D721Med (cell line): ENCODE data around the gene SERPINB10.

Experiments used
- DNase-seq: peaks from one replicate; pipeline ENCODE4 v3.0.0; 2011; ENCODE audit warnings: low spot score; ENCODE audit not compliant: insufficient read length
- FAIRE-seq: peaks from 2 replicates; lab custom pipeline; 2011; peaks lifted over from hg19 to GRCh38; lab: Jason Lieb, UNC
- TF ChIP-seq, protein P1 (sequence below): IDR thresholded peaks from 2 replicates; pipeline ENCODE4 v1.5.1; 2012; ENCODE audit warnings: mild to moderate bottlenecking, control low read depth; ENCODE audit not compliant: insufficient read depth; ENCODE audit errors: missing control alignments

Gene SERPINB10

GRCh38 chr18:63961435-63961980 is 53.8 kb downstream of the SERPINB10 start:
- no peak for DNase-seq
- no peak for FAIRE-seq
- TF ChIP-seq, protein P1, sequence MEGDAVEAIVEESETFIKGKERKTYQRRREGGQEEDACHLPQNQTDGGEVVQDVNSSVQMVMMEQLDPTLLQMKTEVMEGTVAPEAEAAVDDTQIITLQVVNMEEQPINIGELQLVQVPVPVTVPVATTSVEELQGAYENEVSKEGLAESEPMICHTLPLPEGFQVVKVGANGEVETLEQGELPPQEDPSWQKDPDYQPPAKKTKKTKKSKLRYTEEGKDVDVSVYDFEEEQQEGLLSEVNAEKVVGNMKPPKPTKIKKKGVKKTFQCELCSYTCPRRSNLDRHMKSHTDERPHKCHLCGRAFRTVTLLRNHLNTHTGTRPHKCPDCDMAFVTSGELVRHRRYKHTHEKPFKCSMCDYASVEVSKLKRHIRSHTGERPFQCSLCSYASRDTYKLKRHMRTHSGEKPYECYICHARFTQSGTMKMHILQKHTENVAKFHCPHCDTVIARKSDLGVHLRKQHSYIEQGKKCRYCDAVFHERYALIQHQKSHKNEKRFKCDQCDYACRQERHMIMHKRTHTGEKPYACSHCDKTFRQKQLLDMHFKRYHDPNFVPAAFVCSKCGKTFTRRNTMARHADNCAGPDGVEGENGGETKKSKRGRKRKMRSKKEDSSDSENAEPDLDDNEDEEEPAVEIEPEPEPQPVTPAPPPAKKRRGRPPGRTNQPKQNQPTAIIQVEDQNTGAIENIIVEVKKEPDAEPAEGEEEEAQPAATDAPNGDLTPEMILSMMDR = no peak

- FAIRE-seq (peak; percentile 98), DNase-seq (no peak)
Observed at GRCh38 chr18:63962137-63962536, 54.4 kb downstream of the SERPINB10 start.

DNA sequence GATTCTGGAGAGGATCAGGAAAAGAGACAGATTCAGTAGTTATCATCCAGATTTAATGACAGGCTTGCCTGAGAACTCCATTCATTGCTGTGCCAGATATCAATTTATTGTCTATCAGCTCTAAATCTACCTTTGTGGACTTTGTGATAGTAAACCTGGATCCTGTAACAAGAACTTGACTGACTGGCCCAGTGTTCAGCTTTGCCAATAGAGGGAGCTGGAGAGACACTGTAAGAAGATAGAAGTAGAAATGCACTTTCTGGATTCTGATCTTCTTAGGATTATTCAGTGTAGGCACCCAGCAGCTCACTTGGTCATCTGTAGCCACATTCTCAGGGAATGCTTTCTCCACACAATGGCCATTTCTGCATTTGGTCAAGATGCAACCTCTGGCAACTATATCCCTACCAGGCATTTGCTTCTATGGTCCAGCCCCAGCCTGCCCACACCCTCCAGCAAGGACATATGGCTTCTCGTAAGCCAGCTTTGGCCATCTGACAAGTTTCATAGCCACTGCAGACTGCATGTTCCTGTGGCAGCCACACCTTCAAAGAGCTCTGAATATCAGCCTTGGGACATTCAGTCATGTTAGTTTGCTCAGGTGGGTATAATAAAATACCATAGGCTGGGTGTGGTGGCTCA is 56.0 kb downstream of the SERPINB10 start:
- FAIRE-seq (peak; percentile 100), DNase-seq (no peak)
- TF ChIP-seq, protein P1 = peak; percentile 77

More at GRCh38 chr18:63962137-63962536, 54.4 kb downstream of the SERPINB10 start:
- TF ChIP-seq, protein P1 = no peak

DNA sequence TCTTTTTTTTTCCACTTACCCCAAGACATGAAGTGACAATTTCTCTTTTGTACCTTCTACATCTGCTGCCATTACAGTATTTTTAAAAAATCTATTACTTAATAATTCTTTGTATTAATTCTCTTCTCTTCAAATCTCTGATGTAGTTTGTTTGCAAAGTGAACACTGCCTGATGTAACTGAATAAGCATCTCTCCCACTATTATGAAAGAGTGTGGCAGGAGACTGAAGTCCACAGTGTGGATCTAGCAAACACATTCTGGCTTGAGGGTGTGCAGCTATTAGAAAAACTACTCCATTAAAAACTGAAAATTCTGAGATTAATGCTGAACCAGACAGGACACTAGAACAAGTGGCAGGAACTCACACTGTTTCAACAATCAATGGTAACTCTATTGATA is 57.1 kb downstream of the SERPINB10 start:
- no peak for DNase-seq
- FAIRE-seq = no peak
- TF ChIP-seq, protein P1 = no peak

DNA sequence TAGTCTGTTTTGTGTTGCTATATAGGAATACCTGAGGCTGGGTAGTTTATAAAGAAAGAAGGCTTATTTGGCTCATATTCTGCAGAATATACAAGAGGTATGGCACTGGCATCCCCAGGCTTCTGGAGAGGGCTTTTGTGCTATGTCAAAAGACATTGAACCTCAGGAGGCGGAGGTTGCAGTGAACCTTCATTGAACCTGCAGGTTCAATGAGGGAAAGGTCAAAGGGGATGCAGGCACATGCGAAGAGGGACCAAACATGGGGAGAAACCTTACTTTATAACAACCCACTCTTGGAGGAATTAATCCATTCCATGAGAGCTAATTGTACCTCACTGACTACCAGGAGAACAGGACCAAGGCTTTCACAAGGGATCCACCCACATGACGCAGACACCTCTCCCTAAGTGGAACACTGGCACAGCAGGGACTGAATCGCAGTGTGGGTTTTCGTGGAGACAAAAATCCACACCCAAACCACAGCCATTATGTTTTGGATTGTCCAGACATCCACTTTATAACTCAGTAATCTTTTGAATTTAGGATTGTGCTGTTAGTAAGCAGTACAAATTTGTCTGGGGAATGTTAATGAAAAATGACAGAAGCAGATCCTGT is 58.1 kb downstream of the SERPINB10 start:
- TF ChIP-seq, protein P1 = no peak
- no peak for FAIRE-seq
- no peak for DNase-seq

DNA sequence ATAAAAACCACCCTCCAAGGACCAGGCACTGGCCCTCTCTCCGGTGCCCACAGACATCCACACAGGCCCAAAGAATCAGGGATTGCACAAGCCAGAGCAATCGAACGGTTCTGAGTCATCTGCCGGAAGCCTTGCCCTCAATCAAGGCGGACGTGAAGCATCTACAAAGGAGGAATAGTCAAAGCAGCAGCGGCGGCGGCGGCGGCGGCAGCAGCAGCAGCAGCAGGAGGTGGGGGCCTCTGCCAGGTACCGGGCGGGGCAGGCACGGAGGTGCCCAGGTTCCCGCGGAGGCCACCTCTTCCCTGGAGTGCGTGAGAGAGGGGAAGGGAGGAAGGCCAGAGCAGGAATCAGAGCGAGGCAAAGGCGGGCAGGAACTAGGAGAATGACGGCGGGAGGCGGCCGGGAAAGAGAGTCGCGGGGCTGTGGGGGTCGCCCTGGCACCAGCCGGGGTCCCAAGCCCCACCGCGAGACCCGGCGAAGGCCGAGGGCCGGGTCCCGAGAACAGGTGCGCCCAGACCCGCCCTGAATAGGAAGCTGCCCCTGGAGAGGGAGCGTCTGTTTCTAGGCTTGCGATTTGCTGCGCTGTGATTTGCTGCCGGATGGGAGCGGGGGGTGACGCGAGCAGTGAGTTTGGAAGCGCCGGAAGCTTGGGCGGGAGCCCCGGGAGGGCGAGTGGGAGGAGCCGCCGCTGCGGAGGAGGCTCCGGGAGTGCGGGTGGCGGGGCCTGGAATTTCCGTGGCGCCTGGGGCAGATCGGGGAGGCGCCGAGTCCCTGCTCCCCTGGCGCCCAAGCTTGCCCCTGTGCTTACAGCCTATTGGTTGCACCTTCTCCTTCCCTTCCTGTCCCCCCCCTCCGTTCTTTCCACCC is 62.4 kb downstream of the SERPINB10 start, which contains the start of gene SERPINB8:
TSS of gene SERPINB8 (plus strand) at position 140 of the 867 bp plus-strand sequence. CDS start 8,228 bp downstream, outside the sequence.
- DNase-seq = peak; percentile 92
- FAIRE-seq = peak; percentile 89
- TF ChIP-seq, protein P1 = no peak
